Neural cell (in vitro differentiated cells): Measurements from ENCODE around the gene ERVW-1.

ENCODE experiments used
- CTCF ChIP-seq: fragments of 450-650 bp; IDR thresholded peaks from 2 replicates; pipeline ENCODE4 v1.5.1; 2014; ENCODE audit warnings: antibody characterized with exemption, mild to moderate bottlenecking, moderate library complexity; ENCODE audit not compliant: poor library complexity, severe bottlenecking
- EP300 ChIP-seq: fragments of 450-650 bp; conservative IDR thresholded peaks from 2 replicates; pipeline ENCODE4 v1.6.1; 2014; ENCODE audit warnings: antibody characterized with exemption, mild to moderate bottlenecking, moderate library complexity; ENCODE audit not compliant: poor library complexity, severe bottlenecking
- POLR2AphosphoS5 ChIP-seq: IDR thresholded peaks from 2 replicates; pipeline ENCODE4 v1.6.1; 2012
- REST ChIP-seq: IDR thresholded peaks from 2 replicates; pipeline ENCODE4 v1.6.1; 2012; ENCODE audit warnings: borderline replicate concordance
- SMC3 ChIP-seq: fragments of 450-650 bp; conservative IDR thresholded peaks from 2 replicates; pipeline ENCODE4 v1.6.1; 2014; ENCODE audit warnings: antibody characterized with exemption, mild to moderate bottlenecking, moderate library complexity; ENCODE audit not compliant: poor library complexity

DNA sequence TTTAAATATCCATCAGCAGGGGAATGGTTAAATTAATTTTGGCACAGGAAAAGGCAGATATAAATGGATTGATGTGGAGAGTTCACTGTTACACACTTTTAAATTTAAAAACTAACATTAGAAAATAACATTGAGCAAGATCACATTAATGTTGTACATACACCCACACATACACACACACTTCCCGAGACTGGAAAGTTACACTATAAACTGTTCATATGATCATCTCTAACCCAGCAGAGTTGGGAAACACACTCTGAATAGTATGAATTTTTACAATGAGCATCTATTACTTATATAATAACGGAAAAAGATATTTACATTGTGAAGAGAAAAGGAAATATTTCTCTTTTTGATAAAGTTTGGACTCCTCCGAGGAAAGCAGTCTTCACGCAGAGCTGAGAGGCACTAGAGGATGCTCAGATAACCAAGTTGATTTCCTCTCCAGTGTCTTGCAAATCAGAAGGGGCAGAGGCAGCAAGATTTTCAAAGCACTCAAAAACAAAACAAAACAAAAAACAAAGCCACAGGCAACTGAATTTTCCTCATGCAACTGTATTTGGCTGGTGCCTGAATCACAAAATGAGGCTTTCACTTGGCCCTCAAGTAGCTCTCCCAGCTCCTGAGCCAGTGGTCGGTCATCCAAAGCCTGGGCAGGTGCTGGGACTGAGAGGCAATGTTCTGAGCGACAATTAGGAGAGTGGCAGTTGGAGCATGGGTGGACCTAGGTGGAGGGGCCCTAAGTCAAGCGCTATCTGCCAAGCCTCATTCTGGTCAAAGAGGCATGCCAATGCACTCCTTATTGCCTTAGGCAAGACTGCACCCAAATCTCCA lies 40.9 kb downstream of the ERVW-1 start:
- TF ChIP-seq SMC3 (no peak), CTCF (no peak), POLR2AphosphoS5 (no peak), EP300 (no peak), REST (no peak)
